Mesangial cell (primary cell): Measurements from ENCODE around the gene ENTPD1. TPM values are rescaled to one million over a fixed set of nuclear protein-coding genes. Genes with fewer than 3 reads are reported as not detected.

Experiments
- total RNA-seq: library from RNA; depleted of rRNA; stranded (reverse); fragments of >200 nt; gene quantifications from 2 replicates; pipeline ENCODE4 v1.2.3, GENCODE V29; 2015

The ENTPD1 gene
- 0.13 and 0.16 TPM in 2 replicates for total RNA-seq

GRCh38 chr10:95756041-95756761 lies at the start of gene ENTPD1:
TSS of gene ENTPD1 (plus strand) at chr10:95756163. CDS start at chr10:95756240, 77 bp downstream.

GRCh38 chr10:95907456-95908253 lies 151.7 kb downstream of the ENTPD1 start, which contains the start of gene CC2D2B:
TSS of gene CC2D2B (plus strand) at chr10:95907975. CDS start at chr10:95911324, 3,349 bp downstream.

Other genes with a start within 250 kb of the ENTPD1 start
- gene SORBS1, start 194.8 kb upstream of the ENTPD1 start, total RNA-seq: 1.3 and 2.8 TPM in 2 replicates
- gene ALDH18A1, start 99.5 kb upstream of the ENTPD1 start, total RNA-seq: 71.7 and 73.2 TPM in 2 replicates
- 35.2 TPM in 2 replicates for gene TCTN3, start 62.2 kb upstream of the ENTPD1 start, total RNA-seq
- 0.25 TPM in 1 of 2 replicates, not detected in the other for gene CC2D2B, start 151.8 kb downstream of the ENTPD1 start, total RNA-seq